ENCODE data around the gene ATAT1. TPM values are rescaled to one million over a fixed set of nuclear protein-coding genes. Genes with fewer than 3 reads are reported as not detected.

Gene ATAT1
- total and polyA plus RNA-seq, 2 of the 13 experiments (the other 11 are each of a cell fraction or from before 2014, with no cell fraction given) = 9.2 to 23.6 TPM

DNA sequence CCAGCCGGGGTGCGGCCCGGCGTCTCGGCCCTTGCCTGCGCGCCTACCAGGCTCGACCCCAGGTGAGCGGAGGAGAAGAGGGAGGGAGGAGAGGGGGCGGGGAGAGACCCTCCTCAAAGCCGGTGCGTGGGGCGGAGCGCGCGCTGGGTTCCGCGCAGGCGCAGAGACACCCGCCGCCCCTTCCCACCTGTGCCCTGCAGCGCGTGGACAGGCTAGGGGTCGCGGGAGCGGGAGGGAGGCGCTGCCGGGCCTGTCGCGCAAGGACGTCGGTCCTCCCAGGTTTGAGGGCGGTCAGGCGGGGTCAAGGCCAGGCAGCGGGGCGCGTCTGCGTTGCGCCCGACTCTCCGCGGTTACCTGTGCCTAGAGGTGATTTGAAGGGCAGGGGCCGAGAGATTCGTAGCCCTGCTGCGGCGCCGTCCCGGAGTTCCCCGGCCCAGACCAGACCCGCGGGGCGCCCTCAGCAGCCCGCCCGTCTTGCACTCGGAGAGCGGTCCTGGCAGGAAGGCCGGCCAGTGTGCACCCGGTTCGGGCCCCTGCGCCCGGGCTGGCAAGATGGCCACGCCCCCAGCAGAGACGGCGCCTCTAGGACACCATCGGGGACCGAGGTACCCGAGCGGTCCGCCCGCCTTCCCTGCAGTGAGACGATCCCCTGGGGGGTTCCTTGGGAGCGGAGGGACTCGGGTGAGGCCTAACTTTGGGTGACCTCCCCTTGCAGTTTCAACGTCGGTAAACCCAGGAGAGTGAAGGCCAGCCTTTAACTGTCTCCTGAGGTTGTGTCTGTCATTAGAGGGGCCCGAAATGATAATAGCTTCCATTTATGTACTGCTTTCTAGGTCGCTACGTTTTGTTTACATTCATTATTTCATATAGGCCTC, 20.8 kb downstream of the ATAT1 start (continued):
- TF ChIP-seq, protein P1, sequence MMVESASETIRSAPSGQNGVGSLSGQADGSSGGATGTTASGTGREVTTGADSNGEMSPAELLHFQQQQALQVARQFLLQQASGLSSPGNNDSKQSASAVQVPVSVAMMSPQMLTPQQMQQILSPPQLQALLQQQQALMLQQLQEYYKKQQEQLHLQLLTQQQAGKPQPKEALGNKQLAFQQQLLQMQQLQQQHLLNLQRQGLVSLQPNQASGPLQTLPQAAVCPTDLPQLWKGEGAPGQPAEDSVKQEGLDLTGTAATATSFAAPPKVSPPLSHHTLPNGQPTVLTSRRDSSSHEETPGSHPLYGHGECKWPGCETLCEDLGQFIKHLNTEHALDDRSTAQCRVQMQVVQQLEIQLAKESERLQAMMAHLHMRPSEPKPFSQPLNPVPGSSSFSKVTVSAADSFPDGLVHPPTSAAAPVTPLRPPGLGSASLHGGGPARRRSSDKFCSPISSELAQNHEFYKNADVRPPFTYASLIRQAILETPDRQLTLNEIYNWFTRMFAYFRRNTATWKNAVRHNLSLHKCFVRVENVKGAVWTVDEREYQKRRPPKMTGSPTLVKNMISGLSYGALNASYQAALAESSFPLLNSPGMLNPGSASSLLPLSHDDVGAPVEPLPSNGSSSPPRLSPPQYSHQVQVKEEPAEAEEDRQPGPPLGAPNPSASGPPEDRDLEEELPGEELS (CRISPR knock-in tag; IDR thresholded peaks at IDR 0.05) = peak; percentile 71; the same call in 1 of the 2 replicates
- TF ChIP-seq NFE2L2 (IDR thresholded peaks at IDR 0.05; ENCODE audit: low read length) (no peak), ATRX (CRISPR knock-in tag; IDR thresholded peaks at IDR 0.05; ENCODE audit: borderline replicate concordance) (no peak), SIX4 (CRISPR knock-in tag; IDR thresholded peaks at IDR 0.05) (no peak; the same call in 1 of the 2 replicates), ARID2 (CRISPR knock-in tag; IDR thresholded peaks at IDR 0.05; ENCODE audit: borderline replicate concordance) (no peak; the same call in 1 of the 2 replicates), ZNF788 (CRISPR knock-in tag; IDR thresholded peaks at IDR 0.05; ENCODE audit: borderline replicate concordance) (peak; percentile 96; the same call in 1 of the 2 replicates), TBX2 (CRISPR knock-in tag; IDR thresholded peaks at IDR 0.05; ENCODE audit: borderline replicate concordance) (peak; percentile 95), GLI4 (CRISPR knock-in tag; IDR thresholded peaks at IDR 0.05; ENCODE audit: borderline replicate concordance) (peak; percentile 99)
- TF ChIP-seq, protein P2, sequence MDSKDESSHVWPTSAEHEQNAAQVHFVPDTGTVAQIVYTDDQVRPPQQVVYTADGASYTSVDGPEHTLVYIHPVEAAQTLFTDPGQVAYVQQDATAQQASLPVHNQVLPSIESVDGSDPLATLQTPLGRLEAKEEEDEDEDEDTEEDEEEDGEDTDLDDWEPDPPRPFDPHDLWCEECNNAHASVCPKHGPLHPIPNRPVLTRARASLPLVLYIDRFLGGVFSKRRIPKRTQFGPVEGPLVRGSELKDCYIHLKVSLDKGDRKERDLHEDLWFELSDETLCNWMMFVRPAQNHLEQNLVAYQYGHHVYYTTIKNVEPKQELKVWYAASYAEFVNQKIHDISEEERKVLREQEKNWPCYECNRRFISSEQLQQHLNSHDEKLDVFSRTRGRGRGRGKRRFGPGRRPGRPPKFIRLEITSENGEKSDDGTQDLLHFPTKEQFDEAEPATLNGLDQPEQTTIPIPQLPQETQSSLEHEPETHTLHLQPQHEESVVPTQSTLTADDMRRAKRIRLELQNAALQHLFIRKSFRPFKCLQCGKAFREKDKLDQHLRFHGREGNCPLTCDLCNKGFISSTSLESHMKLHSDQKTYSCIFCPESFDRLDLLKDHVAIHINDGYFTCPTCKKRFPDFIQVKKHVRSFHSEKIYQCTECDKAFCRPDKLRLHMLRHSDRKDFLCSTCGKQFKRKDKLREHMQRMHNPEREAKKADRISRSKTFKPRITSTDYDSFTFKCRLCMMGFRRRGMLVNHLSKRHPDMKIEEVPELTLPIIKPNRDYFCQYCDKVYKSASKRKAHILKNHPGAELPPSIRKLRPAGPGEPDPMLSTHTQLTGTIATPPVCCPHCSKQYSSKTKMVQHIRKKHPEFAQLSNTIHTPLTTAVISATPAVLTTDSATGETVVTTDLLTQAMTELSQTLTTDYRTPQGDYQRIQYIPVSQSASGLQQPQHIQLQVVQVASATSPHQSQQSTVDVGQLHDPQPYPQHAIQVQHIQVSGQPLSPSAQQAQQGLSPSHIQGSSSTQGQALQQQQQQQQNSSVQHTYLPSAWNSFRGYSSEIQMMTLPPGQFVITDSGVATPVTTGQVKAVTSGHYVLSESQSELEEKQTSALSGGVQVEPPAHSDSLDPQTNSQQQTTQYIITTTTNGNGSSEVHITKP (CRISPR knock-in tag; IDR thresholded peaks at IDR 0.05; ENCODE audit: low read depth) = peak; percentile 72
- TF ChIP-seq, protein P3, sequence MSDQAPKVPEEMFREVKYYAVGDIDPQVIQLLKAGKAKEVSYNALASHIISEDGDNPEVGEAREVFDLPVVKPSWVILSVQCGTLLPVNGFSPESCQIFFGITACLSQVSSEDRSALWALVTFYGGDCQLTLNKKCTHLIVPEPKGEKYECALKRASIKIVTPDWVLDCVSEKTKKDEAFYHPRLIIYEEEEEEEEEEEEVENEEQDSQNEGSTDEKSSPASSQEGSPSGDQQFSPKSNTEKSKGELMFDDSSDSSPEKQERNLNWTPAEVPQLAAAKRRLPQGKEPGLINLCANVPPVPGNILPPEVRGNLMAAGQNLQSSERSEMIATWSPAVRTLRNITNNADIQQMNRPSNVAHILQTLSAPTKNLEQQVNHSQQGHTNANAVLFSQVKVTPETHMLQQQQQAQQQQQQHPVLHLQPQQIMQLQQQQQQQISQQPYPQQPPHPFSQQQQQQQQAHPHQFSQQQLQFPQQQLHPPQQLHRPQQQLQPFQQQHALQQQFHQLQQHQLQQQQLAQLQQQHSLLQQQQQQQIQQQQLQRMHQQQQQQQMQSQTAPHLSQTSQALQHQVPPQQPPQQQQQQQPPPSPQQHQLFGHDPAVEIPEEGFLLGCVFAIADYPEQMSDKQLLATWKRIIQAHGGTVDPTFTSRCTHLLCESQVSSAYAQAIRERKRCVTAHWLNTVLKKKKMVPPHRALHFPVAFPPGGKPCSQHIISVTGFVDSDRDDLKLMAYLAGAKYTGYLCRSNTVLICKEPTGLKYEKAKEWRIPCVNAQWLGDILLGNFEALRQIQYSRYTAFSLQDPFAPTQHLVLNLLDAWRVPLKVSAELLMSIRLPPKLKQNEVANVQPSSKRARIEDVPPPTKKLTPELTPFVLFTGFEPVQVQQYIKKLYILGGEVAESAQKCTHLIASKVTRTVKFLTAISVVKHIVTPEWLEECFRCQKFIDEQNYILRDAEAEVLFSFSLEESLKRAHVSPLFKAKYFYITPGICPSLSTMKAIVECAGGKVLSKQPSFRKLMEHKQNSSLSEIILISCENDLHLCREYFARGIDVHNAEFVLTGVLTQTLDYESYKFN (CRISPR knock-in tag; conservative IDR thresholded peaks at IDR 0.05) = peak; percentile 82
- TF ChIP-seq, protein P4, sequence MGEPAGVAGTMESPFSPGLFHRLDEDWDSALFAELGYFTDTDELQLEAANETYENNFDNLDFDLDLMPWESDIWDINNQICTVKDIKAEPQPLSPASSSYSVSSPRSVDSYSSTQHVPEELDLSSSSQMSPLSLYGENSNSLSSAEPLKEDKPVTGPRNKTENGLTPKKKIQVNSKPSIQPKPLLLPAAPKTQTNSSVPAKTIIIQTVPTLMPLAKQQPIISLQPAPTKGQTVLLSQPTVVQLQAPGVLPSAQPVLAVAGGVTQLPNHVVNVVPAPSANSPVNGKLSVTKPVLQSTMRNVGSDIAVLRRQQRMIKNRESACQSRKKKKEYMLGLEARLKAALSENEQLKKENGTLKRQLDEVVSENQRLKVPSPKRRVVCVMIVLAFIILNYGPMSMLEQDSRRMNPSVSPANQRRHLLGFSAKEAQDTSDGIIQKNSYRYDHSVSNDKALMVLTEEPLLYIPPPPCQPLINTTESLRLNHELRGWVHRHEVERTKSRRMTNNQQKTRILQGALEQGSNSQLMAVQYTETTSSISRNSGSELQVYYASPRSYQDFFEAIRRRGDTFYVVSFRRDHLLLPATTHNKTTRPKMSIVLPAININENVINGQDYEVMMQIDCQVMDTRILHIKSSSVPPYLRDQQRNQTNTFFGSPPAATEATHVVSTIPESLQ (CRISPR knock-in tag; conservative IDR thresholded peaks at IDR 0.05) = no peak
- TF ChIP-seq, protein P5, sequence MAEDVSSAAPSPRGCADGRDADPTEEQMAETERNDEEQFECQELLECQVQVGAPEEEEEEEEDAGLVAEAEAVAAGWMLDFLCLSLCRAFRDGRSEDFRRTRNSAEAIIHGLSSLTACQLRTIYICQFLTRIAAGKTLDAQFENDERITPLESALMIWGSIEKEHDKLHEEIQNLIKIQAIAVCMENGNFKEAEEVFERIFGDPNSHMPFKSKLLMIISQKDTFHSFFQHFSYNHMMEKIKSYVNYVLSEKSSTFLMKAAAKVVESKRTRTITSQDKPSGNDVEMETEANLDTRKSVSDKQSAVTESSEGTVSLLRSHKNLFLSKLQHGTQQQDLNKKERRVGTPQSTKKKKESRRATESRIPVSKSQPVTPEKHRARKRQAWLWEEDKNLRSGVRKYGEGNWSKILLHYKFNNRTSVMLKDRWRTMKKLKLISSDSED (CRISPR knock-in tag; IDR thresholded peaks at IDR 0.05) = no peak
